Liver (tissue), 9 donors: ENCODE results near the gene KCNJ12. TPM values are rescaled to one million over a fixed set of nuclear protein-coding genes. Genes with fewer than 3 reads are reported as not detected.
"Not testable (repeated sequence)": the region's sequence is repeated elsewhere in the genome, so short reads cannot be mapped to it uniquely, and the experiment has no call there.

Source experiments
- DNase-seq: peaks from one replicate; pipeline ENCODE4 v3.0.0-alpha.2; 2017; ENCODE audit warnings: low spot score
- H3K27ac ChIP-seq, 2 donors: one replicate each; pipeline ENCODE4 v1.7.0; 2013; ENCODE audit warnings: inconsistent platforms in 2 of 2, low read length in 2 of 2, control low read depth in 1 of 2, low read depth in 1 of 2, mild to moderate bottlenecking in 1 of 2
- H3K27me3 ChIP-seq, 4 donors: one replicate each; pipeline versions ENCODE4 v1.6.1 to v1.7.0; 2013; ENCODE audit warnings: low read length in 3 of 4, inconsistent platforms in 1 of 4, mild to moderate bottlenecking in 1 of 4, moderate library complexity in 1 of 4; ENCODE audit not compliant: control insufficient read depth in 4 of 4, insufficient read depth in 4 of 4
- H3K36me3 ChIP-seq, 4 donors: one replicate each; pipeline versions ENCODE4 v1.6.1 to v1.7.0; 2013; ENCODE audit warnings: low read length in 3 of 4, mild to moderate bottlenecking in 3 of 4, low read depth in 1 of 4, moderate library complexity in 1 of 4; ENCODE audit not compliant: control insufficient read depth in 4 of 4, insufficient read depth in 3 of 4
- H3K4me1 ChIP-seq, 4 donors: one replicate each; pipeline versions ENCODE4 v1.6.1 to v1.7.0; 2013; ENCODE audit warnings: low read length in 3 of 4, mild to moderate bottlenecking in 3 of 4, moderate library complexity in 1 of 4; ENCODE audit not compliant: control insufficient read depth in 4 of 4, insufficient read depth in 4 of 4
- H3K4me3 ChIP-seq, 3 donors: one replicate each; pipeline versions ENCODE4 v1.6.1 to v1.7.0; 2013; ENCODE audit warnings: low read length in 3 of 3, control low read depth in 1 of 3, low read depth in 1 of 3, mild to moderate bottlenecking in 1 of 3
- H3K9ac ChIP-seq, 2 donors: one replicate each; pipeline ENCODE4 v1.7.0; 2013; ENCODE audit warnings: low read length in 2 of 2, mild to moderate bottlenecking in 2 of 2, moderate library complexity in 2 of 2, control low read depth in 1 of 2, low read depth in 1 of 2
- H3K9me3 ChIP-seq, 4 donors: one replicate each; pipeline versions ENCODE4 v1.6.1 to v1.7.0; 2013; ENCODE audit warnings: low read length in 3 of 4; ENCODE audit not compliant: control insufficient read depth in 4 of 4
- EGR1 ChIP-seq, 2 donors: IDR thresholded peaks; 2 replicates each; pipeline ENCODE4 v1.6.1; 2016 to 2018; ENCODE audit warnings: antibody characterized with exemption in 2 of 2, low read depth in 2 of 2
- FOXA1 ChIP-seq: IDR thresholded peaks from 2 replicates; pipeline ENCODE4 v1.6.1; 2016; ENCODE audit warnings: antibody characterized with exemption
- FOXA2 ChIP-seq: IDR thresholded peaks from 2 replicates; pipeline ENCODE4 v1.6.1; 2016; ENCODE audit warnings: antibody characterized with exemption
- GABPA ChIP-seq, 2 donors: IDR thresholded peaks in 1 of 2; conservative IDR thresholded peaks in 1 of 2; 2 replicates each; pipeline ENCODE4 v1.6.1; 2016; ENCODE audit warnings: antibody characterized with exemption in 2 of 2, mild to moderate bottlenecking in 1 of 2, moderate library complexity in 1 of 2
- HNF4A ChIP-seq, 2 donors: conservative IDR thresholded peaks; 2 replicates each; pipeline ENCODE4 v1.6.1; 2016; ENCODE audit warnings: antibody characterized with exemption in 2 of 2, mild to moderate bottlenecking in 2 of 2
- HNF4G ChIP-seq: IDR thresholded peaks from 2 replicates; pipeline ENCODE4 v1.6.1; 2016; ENCODE audit warnings: antibody characterized with exemption
- JUND ChIP-seq, 2 donors: IDR thresholded peaks; 2 replicates each; pipeline ENCODE4 v1.6.1; 2016; ENCODE audit warnings: antibody characterized with exemption in 2 of 2
- NR2F2 ChIP-seq: IDR thresholded peaks from 2 replicates; pipeline ENCODE4 v1.6.1; 2016; ENCODE audit warnings: antibody characterized with exemption
- RAD21 ChIP-seq, 2 donors: IDR thresholded peaks; 2 replicates each; pipeline ENCODE4 v1.6.1; 2016; ENCODE audit warnings: antibody characterized with exemption in 2 of 2, mild to moderate bottlenecking in 2 of 2
- RXRA ChIP-seq, 2 donors: IDR thresholded peaks; 2 replicates each; pipeline ENCODE4 v1.6.1; 2017 to 2018; ENCODE audit warnings: antibody characterized with exemption in 2 of 2, mild to moderate bottlenecking in 1 of 2
- SP1 ChIP-seq: IDR thresholded peaks from 2 replicates; pipeline ENCODE4 v1.6.1; 2018; ENCODE audit warnings: antibody characterized with exemption, mild to moderate bottlenecking
- TAF1 ChIP-seq: conservative IDR thresholded peaks from 2 replicates; pipeline ENCODE4 v1.6.1; 2016; ENCODE audit warnings: antibody characterized with exemption, mild to moderate bottlenecking
- YY1 ChIP-seq: IDR thresholded peaks from 2 replicates; pipeline ENCODE4 v1.6.1; 2016; ENCODE audit warnings: antibody characterized with exemption, mild to moderate bottlenecking
- WGBS: extraction: QIAGEN DNeasy Blood & Tissue Kit; methylation state at CpG from one replicate; pipeline ENCODE4 v1.1.7; 2013; 5-methylcytosine and 5-hydroxymethylcytosine counted together
- polyA plus RNA-seq, 2 donors: library from polyadenylated mRNA; stranded (reverse) in 1 of 2; unstranded in 1 of 2; fragments of 200-250 nt in 1 of 2; fragments of >200 nt in 1 of 2; fragmentation: Nextera tagmentation in 1 of 2; extraction: Ambion mirVana in 1 of 2; gene quantifications; one replicate each; pipeline versions ENCODE4 v1.2.1 to v1.2.3, GENCODE V29; 2013 to 2015
- total RNA-seq, 2 donors: library from RNA; depleted of rRNA; stranded (reverse); fragments of >200 nt; gene quantifications; one replicate each; pipeline ENCODE4 v1.2.3, GENCODE V29; 2014
- TF ChIP-seq, protein P1 (sequence below): IDR thresholded peaks from 2 replicates; pipeline ENCODE4 v1.6.1; 2016; ENCODE audit warnings: antibody characterized with exemption
- TF ChIP-seq, protein P2 (sequence below): fragments of 150-350 bp; IDR thresholded peaks from 2 replicates; pipeline ENCODE4 v1.5.1; 2017; ENCODE audit warnings: improper control_type of control experiment, low read depth, low read length; ENCODE audit not compliant: missing input control
- TF ChIP-seq, protein P3 (sequence below): IDR thresholded peaks from 2 replicates; pipeline ENCODE4 v1.6.1; 2016; ENCODE audit warnings: antibody characterized with exemption
- TF ChIP-seq, protein P4 (sequence below): IDR thresholded peaks from 2 replicates; pipeline ENCODE4 v1.6.1; 2016; ENCODE audit warnings: antibody characterized with exemption
- TF ChIP-seq, protein P5 (sequence below): IDR thresholded peaks from 2 replicates; pipeline ENCODE4 v1.6.1; 2016; ENCODE audit warnings: antibody characterized with exemption, mild to moderate bottlenecking
- donor health status: healthy.
- donor health status: healthy.
- donor health status: healthy.
- donor health status: healthy.
- donor health status: healthy.

The KCNJ12 gene
- total and polyA plus RNA-seq, 4 donors: 0.25 to 0.67 (median 0.38) TPM

DNA sequence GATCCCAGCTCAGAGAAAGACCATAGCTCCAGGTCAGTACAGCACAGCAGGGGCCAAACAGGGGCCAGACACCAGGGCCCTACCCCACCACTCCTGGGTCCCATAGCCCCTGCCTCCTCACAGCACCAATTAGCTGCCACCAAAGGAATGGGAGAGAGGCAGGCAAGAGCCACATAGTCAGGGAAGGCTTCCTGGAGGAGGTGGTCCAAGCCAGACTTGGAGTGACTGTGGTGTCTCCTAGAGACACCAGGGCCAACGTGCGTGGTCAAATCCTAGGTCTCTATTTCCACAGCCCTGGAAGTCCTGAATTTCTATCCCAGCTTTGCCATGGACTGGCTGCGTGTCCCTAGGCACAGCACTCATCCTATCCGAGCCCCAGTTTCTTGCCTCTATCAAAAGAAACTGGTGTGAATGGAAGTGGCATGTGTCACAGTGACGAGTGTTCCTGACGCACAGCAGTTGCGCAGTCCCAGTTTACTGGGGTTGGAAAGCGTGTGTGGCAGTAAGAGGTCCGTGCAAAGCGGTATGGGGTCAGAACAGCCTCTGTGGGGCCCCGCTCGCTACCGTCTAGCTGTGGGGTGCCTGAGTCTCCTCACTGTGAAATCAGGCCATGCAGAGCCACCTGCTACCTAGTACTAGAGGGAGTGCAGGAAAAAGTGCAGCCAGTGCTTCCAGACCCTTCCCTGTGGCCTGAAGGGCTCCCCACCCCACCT is 23.5 kb downstream of the KCNJ12 start:
- H3K9me3 ChIP-seq: no peaks in the 10 kb centered on the region
- no peaks in the 10 kb centered on the region for H3K27me3 ChIP-seq
- no peak overlapping the region for H3K4me3 ChIP-seq
- no peak overlapping the region for H3K27ac ChIP-seq
- 79% methylated on average over 13 of the region's 13 CpGs for WGBS
- H3K4me1 ChIP-seq: no peaks in the 10 kb centered on the region
- H3K9ac ChIP-seq: no peak overlapping the region
- TF ChIP-seq YY1: no peak
- TF ChIP-seq HNF4A (conservative IDR thresholded peaks at IDR 0.05): no peak
- no peak for TF ChIP-seq SP1
- DNase-seq: no peak
- no peaks in the 10 kb centered on the region for H3K36me3 ChIP-seq

DNA sequence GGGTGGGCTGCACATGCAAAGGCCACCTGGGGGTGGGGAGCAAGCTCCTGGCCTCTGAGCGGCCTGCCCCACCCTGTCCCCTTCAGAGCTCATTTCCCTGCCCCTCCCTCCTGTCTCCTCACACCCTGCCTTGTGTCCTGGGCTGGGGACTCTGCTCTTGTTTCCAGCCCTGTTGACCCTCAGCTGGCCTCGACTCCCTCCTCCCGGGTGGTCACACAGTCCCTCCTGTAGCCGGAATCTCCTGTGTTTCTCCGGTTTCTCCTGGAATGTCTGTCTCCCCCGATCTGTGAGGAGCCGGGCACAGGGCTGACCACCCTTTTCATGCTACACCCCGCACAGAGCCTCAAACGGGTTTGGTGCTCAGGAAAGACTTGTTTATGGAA is 24.0 kb downstream of the KCNJ12 start:
- 70% methylated on average over 5 of the region's 9 CpGs for WGBS
- DNase-seq, H3K9me3 ChIP-seq: not testable (repeated sequence)

DNA sequence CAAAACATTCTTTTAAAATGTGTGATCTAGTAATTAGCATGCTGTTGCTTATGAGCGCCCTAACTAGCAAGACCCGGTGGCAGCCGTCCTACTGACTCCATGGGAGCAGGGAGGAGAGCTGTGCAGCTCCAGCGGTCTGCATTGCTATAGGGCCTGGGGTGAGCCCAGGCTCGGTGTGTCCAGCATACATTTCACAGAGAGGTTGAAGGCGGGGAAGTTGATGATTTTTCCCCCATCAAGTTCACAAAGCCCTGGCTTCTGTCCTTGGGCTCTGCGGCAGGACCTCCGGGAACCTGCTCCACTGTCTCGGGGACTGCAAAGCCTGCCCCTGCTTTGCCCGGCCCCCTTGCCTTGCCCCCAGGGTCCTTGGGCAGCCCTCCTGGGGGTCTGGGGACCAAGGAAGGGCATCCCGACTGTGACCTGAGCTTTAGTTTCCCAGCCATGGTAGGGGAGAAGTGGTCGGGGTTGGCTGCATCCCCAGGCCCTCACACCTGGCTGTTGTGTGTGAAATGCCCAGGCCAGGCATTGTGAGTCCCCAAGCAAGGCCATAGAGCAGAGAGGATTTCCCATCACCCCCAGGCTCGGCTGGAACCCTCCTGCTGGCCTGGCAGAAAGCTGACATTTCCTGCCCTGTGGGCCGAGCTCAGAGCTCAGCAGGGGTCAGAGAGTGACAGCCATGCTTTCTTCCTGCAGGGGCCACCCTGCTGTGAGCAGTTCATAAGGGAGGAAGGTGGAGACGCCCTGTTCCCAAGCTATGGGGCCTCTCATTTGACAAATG is 24.8 kb downstream of the KCNJ12 start:
- H3K27ac ChIP-seq: no peak overlapping the region
- WGBS: 76% methylated on average over 15 of the region's 15 CpGs
- no peaks in the 10 kb centered on the region for H3K4me1 ChIP-seq
- DNase-seq: no peak
- no peak overlapping the region for H3K9ac ChIP-seq
- no peak overlapping the region for H3K4me3 ChIP-seq
- H3K36me3 ChIP-seq: no peaks in the 10 kb centered on the region
- no peaks in the 10 kb centered on the region for H3K27me3 ChIP-seq
- no peak for TF ChIP-seq RAD21 (IDR thresholded peaks at IDR 0.05)
- no peak for TF ChIP-seq EGR1 (IDR thresholded peaks at IDR 0.05; ENCODE audit: low read depth in 2 of 2)
- no peak for TF ChIP-seq JUND (IDR thresholded peaks at IDR 0.05)
- TF ChIP-seq HNF4A (conservative IDR thresholded peaks at IDR 0.05): no peak
- TF ChIP-seq, protein P1, sequence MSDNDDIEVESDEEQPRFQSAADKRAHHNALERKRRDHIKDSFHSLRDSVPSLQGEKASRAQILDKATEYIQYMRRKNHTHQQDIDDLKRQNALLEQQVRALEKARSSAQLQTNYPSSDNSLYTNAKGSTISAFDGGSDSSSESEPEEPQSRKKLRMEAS: no peak
- no peak for TF ChIP-seq YY1
- TF ChIP-seq TAF1: no peak
- TF ChIP-seq FOXA2: no peak
- TF ChIP-seq, protein P2, sequence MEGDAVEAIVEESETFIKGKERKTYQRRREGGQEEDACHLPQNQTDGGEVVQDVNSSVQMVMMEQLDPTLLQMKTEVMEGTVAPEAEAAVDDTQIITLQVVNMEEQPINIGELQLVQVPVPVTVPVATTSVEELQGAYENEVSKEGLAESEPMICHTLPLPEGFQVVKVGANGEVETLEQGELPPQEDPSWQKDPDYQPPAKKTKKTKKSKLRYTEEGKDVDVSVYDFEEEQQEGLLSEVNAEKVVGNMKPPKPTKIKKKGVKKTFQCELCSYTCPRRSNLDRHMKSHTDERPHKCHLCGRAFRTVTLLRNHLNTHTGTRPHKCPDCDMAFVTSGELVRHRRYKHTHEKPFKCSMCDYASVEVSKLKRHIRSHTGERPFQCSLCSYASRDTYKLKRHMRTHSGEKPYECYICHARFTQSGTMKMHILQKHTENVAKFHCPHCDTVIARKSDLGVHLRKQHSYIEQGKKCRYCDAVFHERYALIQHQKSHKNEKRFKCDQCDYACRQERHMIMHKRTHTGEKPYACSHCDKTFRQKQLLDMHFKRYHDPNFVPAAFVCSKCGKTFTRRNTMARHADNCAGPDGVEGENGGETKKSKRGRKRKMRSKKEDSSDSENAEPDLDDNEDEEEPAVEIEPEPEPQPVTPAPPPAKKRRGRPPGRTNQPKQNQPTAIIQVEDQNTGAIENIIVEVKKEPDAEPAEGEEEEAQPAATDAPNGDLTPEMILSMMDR: no peak
- TF ChIP-seq SP1: no peak
- TF ChIP-seq HNF4G: no peak
- TF ChIP-seq, protein P3, sequence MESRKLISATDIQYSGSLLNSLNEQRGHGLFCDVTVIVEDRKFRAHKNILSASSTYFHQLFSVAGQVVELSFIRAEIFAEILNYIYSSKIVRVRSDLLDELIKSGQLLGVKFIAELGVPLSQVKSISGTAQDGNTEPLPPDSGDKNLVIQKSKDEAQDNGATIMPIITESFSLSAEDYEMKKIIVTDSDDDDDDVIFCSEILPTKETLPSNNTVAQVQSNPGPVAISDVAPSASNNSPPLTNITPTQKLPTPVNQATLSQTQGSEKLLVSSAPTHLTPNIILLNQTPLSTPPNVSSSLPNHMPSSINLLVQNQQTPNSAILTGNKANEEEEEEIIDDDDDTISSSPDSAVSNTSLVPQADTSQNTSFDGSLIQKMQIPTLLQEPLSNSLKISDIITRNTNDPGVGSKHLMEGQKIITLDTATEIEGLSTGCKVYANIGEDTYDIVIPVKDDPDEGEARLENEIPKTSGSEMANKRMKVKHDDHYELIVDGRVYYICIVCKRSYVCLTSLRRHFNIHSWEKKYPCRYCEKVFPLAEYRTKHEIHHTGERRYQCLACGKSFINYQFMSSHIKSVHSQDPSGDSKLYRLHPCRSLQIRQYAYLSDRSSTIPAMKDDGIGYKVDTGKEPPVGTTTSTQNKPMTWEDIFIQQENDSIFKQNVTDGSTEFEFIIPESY: no peak
- no peak for TF ChIP-seq NR2F2
- no peak for TF ChIP-seq GABPA (IDR thresholded peaks at IDR 0.05 in 1 of 2, conservative IDR thresholded peaks at IDR 0.05 in 1 of 2)
- no peak for TF ChIP-seq FOXA1
- TF ChIP-seq, protein P4, sequence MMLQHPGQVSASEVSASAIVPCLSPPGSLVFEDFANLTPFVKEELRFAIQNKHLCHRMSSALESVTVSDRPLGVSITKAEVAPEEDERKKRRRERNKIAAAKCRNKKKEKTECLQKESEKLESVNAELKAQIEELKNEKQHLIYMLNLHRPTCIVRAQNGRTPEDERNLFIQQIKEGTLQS: no peak
- no peak for TF ChIP-seq RXRA (IDR thresholded peaks at IDR 0.05)
- TF ChIP-seq, protein P5, sequence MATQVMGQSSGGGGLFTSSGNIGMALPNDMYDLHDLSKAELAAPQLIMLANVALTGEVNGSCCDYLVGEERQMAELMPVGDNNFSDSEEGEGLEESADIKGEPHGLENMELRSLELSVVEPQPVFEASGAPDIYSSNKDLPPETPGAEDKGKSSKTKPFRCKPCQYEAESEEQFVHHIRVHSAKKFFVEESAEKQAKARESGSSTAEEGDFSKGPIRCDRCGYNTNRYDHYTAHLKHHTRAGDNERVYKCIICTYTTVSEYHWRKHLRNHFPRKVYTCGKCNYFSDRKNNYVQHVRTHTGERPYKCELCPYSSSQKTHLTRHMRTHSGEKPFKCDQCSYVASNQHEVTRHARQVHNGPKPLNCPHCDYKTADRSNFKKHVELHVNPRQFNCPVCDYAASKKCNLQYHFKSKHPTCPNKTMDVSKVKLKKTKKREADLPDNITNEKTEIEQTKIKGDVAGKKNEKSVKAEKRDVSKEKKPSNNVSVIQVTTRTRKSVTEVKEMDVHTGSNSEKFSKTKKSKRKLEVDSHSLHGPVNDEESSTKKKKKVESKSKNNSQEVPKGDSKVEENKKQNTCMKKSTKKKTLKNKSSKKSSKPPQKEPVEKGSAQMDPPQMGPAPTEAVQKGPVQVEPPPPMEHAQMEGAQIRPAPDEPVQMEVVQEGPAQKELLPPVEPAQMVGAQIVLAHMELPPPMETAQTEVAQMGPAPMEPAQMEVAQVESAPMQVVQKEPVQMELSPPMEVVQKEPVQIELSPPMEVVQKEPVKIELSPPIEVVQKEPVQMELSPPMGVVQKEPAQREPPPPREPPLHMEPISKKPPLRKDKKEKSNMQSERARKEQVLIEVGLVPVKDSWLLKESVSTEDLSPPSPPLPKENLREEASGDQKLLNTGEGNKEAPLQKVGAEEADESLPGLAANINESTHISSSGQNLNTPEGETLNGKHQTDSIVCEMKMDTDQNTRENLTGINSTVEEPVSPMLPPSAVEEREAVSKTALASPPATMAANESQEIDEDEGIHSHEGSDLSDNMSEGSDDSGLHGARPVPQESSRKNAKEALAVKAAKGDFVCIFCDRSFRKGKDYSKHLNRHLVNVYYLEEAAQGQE: no peak
- no peaks in the 10 kb centered on the region for H3K9me3 ChIP-seq

More for the DNA sequence above, 24.0 kb downstream of the KCNJ12 start:
- H3K9ac ChIP-seq, H3K4me1 ChIP-seq, H3K27me3 ChIP-seq, H3K36me3 ChIP-seq, H3K4me3 ChIP-seq, H3K27ac ChIP-seq: not testable (repeated sequence)
